Stomach (tissue), 4 donors: Measurements from ENCODE around the gene CCSAP.

Experiments
- CTCF ChIP-seq, 7 experiments: fragments of 450-650 bp in 4 of 7; fragments of 200-600 bp in 3 of 7; sonication (generic) in 3 of 7; IDR thresholded peaks; one replicate each; pipeline ENCODE4 v1.5.1; 2016 to 2019; ENCODE audit warnings: antibody characterized with exemption in 7 of 7, control low read depth in 2 of 7, mild to moderate bottlenecking in 1 of 7
- EP300 ChIP-seq: sonication (generic); formaldehyde crosslinking; IDR thresholded peaks from one replicate; pipeline ENCODE4 v1.6.1; 2017; ENCODE audit warnings: antibody characterized with exemption
- POLR2A ChIP-seq, 4 donors: fragments of 450-650 bp; IDR thresholded peaks; one replicate each; pipeline ENCODE4 v1.6.1; 2016; ENCODE audit warnings: antibody characterized with exemption in 4 of 4, control low read depth in 2 of 4, mild to moderate bottlenecking in 1 of 4, moderate library complexity in 1 of 4

GRCh38 chr1:229355661-229356060 lies 12.8 kb upstream of the CCSAP start:
- TF ChIP-seq EP300 (no peak), POLR2A (IDR thresholded peaks at IDR 0.05) (no peak), CTCF (IDR thresholded peaks at IDR 0.05) (no peak)
